OCI-LY7 (cell line): ENCODE measurements around the gene RALA.

ENCODE experiments used
- CTCF ChIP-seq: fragments of 200-600 bp; sonication (generic); conservative IDR thresholded peaks from 2 replicates; pipeline ENCODE4 v1.5.1; 2014; ENCODE audit warnings: mild to moderate bottlenecking, antibody characterized with exemption, low read length, moderate library complexity, mixed read lengths
- EZH2phosphoT487 ChIP-seq: fragments of 200-600 bp; sonication (generic); IDR thresholded peaks from 2 replicates; pipeline ENCODE4 v1.6.1; 2018; ENCODE audit warnings: low read depth, borderline replicate concordance, mild to moderate bottlenecking, mixed run types, antibody characterized with exemption, low read length, moderate library complexity, mixed read lengths

DNA sequence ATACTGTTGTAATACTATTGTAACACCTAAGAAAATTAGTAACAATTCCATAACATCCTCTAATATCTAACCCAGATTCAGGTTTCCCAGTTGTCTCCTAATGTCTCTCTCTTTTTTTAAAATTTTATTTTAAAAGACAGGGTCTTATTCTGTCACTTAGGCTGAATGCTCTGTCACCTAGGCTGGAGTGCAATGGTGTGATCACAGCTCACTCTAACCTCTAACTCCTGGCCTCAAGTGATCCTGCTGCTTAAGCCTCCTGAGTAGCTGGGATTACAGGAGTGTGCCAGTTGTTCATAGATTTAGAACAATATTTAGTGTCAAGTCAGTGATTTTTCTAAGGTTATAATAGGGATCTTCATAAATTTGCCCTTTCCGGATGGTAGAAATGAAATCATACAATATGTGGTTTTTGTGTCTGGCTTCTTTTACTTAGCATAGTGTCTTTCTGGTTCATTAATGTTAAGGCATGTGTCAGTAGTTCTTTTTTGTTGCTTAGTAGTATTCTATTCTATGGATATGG is 14.7 kb downstream of the RALA start:
- TF ChIP-seq CTCF: no peak
- TF ChIP-seq EZH2phosphoT487: no peak
